Suppressor macrophage (primary cell): Measurements from ENCODE around the gene AQP9.

ENCODE experiments used
- DNase-seq, 4 experiments: peaks; one replicate each; pipeline ENCODE4 v3.0.0-alpha.2; 2020 to 2022

AQP9 gene

GRCh38 chr15:58139989-58140522 is 1.9 kb downstream of the AQP9 start:
- peak; percentile 68 to 95 (median 82) for DNase-seq

- peak in 2 of 4 experiments; percentile 18 to 19 for DNase-seq
These were observed 3.7 kb downstream of the AQP9 start for GRCh38 chr15:58141894-58142293.

GRCh38 chr15:58142827-58143461 is 4.8 kb downstream of the AQP9 start:
- DNase-seq, result peak; percentile 17 to 50 (median 34)

- peak in 2 of 4 experiments; percentile 59 for DNase-seq
These were observed 7.4 kb downstream of the AQP9 start for GRCh38 chr15:58145606-58146005.

- DNase-seq, result peak in 1 of 4 experiments; percentile 32
These were observed 8.0 kb downstream of the AQP9 start for GRCh38 chr15:58146211-58146610.

GRCh38 chr15:58146749-58147148 is 8.6 kb downstream of the AQP9 start:
- DNase-seq, result peak; percentile 88 to 97 (median 92)

- peak; percentile 74 to 96 (median 89) for DNase-seq
These were observed 9.0 kb downstream of the AQP9 start for GRCh38 chr15:58147171-58147611.

GRCh38 chr15:58148120-58148519 is 9.9 kb downstream of the AQP9 start:
- no peak for DNase-seq

GRCh38 chr15:58148633-58149445 is 10.7 kb downstream of the AQP9 start:
- peak in 3 of 4 experiments; percentile 32 to 45 (median 42) for DNase-seq

GRCh38 chr15:58154769-58155168 is 16.6 kb downstream of the AQP9 start:
- no peak for DNase-seq

- no peak for DNase-seq
These were observed 21.7 kb downstream of the AQP9 start for GRCh38 chr15:58159827-58160386.

- no peak for DNase-seq
These were observed 23.3 kb downstream of the AQP9 start for GRCh38 chr15:58161436-58161930.

- DNase-seq, result no peak
These were observed 25.8 kb downstream of the AQP9 start for GRCh38 chr15:58163985-58164384.

- DNase-seq, result no peak
These were observed 26.7 kb downstream of the AQP9 start for GRCh38 chr15:58164926-58165325.

- DNase-seq, result peak in 3 of 4 experiments; percentile 35 to 66 (median 41)
These were observed 27.5 kb downstream of the AQP9 start for GRCh38 chr15:58165661-58166060.

- peak; percentile 47 to 67 (median 56) for DNase-seq
These were observed 29.0 kb downstream of the AQP9 start for GRCh38 chr15:58167095-58167691.

- DNase-seq, result no peak
These were observed 31.8 kb downstream of the AQP9 start for GRCh38 chr15:58169934-58170333.

- DNase-seq, result no peak
These were observed 33.4 kb downstream of the AQP9 start for GRCh38 chr15:58171476-58172061.

GRCh38 chr15:58174709-58175108 is 36.5 kb downstream of the AQP9 start:
- no peak for DNase-seq

- no peak for DNase-seq
These were observed 37.8 kb downstream of the AQP9 start for GRCh38 chr15:58175955-58176354.

- DNase-seq, result no peak
These were observed 40.5 kb downstream of the AQP9 start for GRCh38 chr15:58178668-58179067.

GRCh38 chr15:58179206-58179605 is 41.0 kb downstream of the AQP9 start:
- no peak for DNase-seq
